ENCODE measurements around the gene BMPR1A.

BMPR1A gene

GRCh38 chr10:86962981-86963310 is 206.5 kb downstream of the BMPR1A start:
- no peak overlapping the region for H3K4me3 ChIP-seq (replicated peaks; ENCODE audit: insufficient read depth, low read length)
- H3K27me3 ChIP-seq (ENCODE audit: insufficient read depth, poor library complexity, severe bottlenecking), result peaks cover 2% of the 10 kb centered on the region
- H3K27ac ChIP-seq (replicated peaks), result no peak overlapping the region
- TF ChIP-seq SPI1 (IDR thresholded peaks at IDR 0.05; ENCODE audit: borderline replicate concordance, low read depth) (no peak), REST (IDR thresholded peaks at IDR 0.05; ENCODE audit: insufficient replicate concordance, low read depth) (no peak), POLR2AphosphoS5 (IDR thresholded peaks at IDR 0.05; ENCODE audit: low read depth) (no peak), CTCF (IDR thresholded peaks at IDR 0.05; ENCODE audit: insufficient read depth, low read length) (no peak), GABPA (IDR thresholded peaks at IDR 0.05; ENCODE audit: low read depth) (no peak)
- DNase-seq (ENCODE audit: low read depth in 1 of 2, low spot score in 1 of 2), result no peak

DNA sequence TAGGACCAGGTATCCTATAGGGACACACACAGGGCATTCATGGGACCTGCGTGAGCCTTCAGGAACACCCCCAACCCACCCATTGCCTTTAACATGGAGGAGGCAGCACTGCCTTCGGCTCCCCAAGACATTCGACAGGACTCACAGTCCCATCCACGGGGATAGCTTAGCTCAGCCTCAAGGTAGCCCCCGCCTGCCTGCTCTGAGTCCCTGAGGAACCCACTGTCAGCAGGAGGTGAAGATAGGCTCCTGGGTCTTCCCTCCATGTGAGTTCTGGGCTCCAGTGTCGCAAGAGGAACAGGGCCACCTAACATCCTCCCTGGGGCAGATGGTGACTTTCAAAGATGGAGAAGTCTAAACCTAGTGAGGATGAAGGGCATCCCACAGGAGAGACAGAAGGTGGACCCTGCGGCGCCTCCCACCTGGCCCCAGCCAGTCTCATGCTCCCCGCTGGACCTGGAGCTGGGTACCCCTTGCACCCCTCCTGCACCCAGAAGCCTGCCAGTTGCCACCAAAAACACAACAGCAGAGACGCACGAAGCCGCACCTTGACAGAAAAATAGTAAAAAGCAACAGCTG is 207.0 kb downstream of the BMPR1A start:
- H3K4me3 ChIP-seq (replicated peaks; ENCODE audit: insufficient read depth, low read length), result no peak overlapping the region
- DNase-seq (ENCODE audit: low read depth in 1 of 2, low spot score in 1 of 2), result no peak
- H3K27ac ChIP-seq (replicated peaks), result no peak overlapping the region
- TF ChIP-seq CTCF (IDR thresholded peaks at IDR 0.05; ENCODE audit: insufficient read depth, low read length), result no peak
- no peak for TF ChIP-seq REST (IDR thresholded peaks at IDR 0.05; ENCODE audit: insufficient replicate concordance, low read depth)
- TF ChIP-seq SPI1 (IDR thresholded peaks at IDR 0.05; ENCODE audit: borderline replicate concordance, low read depth), result no peak
- no peak for TF ChIP-seq GABPA (IDR thresholded peaks at IDR 0.05; ENCODE audit: low read depth)
- TF ChIP-seq POLR2AphosphoS5 (IDR thresholded peaks at IDR 0.05; ENCODE audit: low read depth), result no peak
- peaks cover 7% of the 10 kb centered on the region for H3K27me3 ChIP-seq (ENCODE audit: insufficient read depth, poor library complexity, severe bottlenecking)

GRCh38 chr10:86964061-86964846 is 207.8 kb downstream of the BMPR1A start:
- no peak for TF ChIP-seq REST (IDR thresholded peaks at IDR 0.05; ENCODE audit: insufficient replicate concordance, low read depth)
- TF ChIP-seq SPI1 (IDR thresholded peaks at IDR 0.05; ENCODE audit: borderline replicate concordance, low read depth), result no peak
- no peak for TF ChIP-seq POLR2AphosphoS5 (IDR thresholded peaks at IDR 0.05; ENCODE audit: low read depth)
- no peak for DNase-seq (ENCODE audit: low read depth in 1 of 2, low spot score in 1 of 2)
- peaks cover 14% of the 10 kb centered on the region for H3K27me3 ChIP-seq (ENCODE audit: insufficient read depth, poor library complexity, severe bottlenecking)
- H3K27ac ChIP-seq (replicated peaks), result no peak overlapping the region
- H3K4me3 ChIP-seq (replicated peaks; ENCODE audit: insufficient read depth, low read length), result no peak overlapping the region
